ENCODE results near the gene SORL1.
A peak's percentile ranks its signal among the peaks of the same experiment; 100 is the strongest.

SORL1 gene

DNA sequence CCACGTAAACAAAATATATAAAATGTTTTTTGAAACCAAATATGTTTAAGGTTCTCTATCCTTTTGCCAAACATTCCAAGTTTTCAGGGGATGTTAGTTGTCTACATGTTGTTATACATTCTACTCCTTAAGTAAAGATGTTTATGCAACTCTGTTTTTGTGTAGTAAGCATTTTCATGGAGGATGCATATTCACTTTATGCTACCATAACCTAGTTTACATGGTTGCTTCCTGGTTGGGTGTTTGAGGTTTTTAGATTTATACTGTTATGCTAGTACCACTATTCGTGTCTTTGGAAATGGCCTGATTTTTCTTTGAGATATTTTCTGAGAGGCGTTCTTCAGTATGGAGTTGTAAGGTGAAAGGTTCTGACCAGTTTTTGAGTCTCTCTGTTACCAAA, 131.7 kb downstream of the SORL1 start:
- no peak for DNase-seq (ENCODE audit: low read depth, low spot score)

DNA sequence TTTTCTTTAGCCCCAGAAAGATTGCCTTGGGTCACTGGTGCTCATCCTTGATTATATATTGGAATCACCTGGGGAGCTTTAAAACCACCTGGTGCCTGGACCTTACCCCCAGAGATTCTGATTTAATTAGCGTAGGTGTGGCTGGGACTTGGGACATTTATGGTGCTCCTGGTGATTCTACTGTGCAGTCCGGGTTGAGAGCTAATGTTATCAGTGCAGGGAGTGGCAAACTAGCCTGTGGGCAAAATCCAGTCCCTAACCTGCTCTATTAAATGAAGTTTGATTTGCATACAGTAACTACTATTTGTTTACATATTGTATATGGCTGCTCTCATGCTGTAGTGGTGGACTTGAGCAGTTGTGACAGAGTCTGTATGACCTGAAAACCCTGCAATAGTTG, 134.6 kb downstream of the SORL1 start:
- DNase-seq (ENCODE audit: low read depth, low spot score): no peak

DNA sequence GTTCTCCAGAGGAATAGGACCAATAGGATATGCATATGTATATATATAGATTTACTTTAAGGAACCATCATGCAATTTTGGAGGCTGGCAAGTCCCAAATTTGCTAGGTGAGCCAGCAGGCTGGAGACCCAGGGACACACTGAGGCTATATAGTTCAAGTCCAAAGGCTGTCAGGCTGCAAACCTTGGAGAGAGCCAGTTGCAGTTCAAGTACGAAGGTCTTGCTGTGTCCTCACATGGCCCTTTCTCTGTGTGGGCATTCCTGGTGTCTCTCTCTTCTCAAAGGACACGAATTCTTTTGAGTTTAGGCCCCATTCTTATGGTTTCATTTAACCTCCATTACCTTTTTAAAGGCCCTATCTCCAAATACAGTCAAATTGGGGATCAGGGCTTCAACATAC, 135.1 kb downstream of the SORL1 start:
- DNase-seq (ENCODE audit: low read depth, low spot score): no peak

DNA sequence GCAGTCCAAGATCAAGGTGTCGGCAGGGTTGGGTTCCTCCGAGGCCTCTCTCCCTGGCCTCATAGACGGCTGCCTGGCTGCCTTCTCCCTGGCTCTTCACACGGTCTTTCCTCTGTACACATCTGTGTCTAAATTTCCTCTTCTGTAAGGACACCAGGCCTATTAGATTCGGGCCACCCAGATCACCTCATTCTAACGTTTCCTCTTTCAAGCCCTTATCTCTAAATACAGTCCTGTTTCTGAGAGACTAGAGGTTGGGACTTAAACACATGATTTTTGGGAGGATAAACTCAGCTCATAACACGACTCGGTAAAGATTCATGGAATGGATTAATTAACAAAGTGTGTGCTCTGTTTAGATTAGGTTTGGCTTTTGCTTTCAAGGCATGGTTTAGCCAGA, 136.6 kb downstream of the SORL1 start:
- DNase-seq (ENCODE audit: low read depth, low spot score): no peak

DNA sequence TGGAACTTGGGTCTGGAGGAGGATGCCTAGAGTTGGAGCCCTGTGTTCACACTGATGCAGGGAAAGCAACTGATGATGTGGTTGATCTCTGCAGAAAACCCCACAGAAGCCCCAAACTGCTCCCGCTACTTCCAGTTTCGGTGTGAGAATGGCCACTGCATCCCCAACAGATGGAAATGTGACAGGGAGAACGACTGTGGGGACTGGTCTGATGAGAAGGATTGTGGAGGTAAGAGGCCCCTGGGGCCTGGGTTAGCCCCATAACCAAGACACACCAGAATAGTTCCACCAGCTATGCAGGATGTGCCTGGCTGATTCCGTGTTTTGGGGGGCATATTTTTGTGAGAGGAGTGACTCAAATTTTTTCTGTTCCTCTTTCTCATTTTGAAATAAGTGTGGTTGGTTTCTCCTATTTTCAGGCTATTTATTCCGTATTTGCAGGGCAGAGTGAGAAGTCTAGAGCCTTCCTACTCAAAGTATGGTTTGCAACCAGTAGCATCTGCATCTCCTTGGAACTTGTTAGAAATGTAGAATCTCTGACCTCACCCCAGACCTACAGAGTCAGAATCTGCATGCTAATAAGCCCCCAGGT, 137.9 kb downstream of the SORL1 start:
- no peak for DNase-seq (ENCODE audit: low read depth, low spot score)

DNA sequence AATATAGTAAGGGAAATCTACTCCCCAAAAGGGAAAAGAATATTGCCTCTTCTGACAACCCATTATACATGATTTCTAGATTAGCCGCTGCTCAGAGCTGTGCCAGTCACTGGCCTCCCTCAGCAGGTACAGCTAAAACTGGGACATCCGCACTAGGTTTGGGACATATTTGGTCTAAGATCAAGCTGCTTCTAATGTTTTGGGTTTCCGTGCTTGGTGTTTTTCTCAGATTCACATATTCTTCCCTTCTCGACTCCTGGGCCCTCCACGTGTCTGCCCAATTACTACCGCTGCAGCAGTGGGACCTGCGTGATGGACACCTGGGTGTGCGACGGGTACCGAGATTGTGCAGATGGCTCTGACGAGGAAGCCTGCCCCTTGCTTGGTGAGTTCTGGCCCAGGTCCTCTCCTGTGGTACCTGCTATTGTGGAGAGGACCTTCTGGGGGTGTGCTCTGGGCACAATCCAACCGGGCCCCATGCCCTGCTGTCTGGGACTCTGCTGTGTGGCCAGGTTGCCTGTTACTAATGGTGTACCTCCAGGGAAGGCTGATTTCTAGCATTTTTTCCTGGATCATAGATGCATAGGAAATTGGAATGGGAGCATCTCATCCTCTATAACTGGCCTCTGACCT, 138.8 kb downstream of the SORL1 start:
- DNase-seq (ENCODE audit: low read depth, low spot score): no peak

DNA sequence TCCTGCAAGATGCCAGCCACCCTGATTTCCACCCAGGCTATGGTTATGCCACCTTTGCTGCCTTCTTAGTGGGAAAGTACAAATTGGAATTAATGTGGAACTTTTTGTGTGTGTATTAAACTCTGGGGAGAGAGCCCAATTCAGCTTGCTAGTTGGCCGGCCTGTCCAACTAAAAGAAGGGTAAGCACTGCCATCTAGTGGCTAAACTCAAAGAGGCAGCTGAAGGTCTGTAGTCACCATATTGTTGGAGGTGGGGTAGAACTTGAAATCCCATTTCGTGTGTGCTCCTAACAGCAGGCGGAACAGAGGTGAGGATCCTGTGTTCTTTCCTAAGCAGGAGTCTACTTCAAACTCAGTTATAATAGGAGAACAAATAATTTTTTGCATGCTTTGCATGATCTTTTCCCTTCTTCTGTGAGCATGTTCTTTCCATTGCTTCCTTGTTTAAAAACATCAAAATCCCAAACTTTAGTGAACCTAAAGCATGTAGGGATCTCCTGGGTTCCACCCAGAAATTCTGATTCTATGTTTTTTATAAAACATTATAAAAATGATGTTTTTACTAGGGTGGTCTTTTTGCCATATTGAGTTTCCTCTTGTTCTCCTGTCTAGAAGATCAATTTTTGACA, 139.4 kb downstream of the SORL1 start:
- DNase-seq (ENCODE audit: low read depth, low spot score): peak; percentile 82

DNA sequence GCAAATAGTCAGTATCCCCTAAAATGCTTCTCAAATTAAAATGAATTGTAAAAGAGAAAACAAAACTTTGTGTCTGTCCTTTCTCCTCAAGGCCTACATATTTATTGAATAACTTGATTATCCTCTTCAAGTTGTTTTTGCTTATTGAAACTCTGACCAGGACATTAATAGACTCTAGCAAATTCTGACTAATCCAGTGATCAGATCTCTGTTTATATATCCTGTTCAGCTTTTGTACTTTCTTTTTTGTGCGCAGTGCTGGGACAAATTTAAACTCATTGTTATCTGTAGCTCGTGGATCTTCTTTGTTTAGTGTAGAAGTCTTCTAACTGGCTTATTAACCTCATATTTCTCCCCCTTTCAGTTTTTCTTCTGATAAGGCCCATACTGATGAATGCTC, 140.6 kb downstream of the SORL1 start:
- DNase-seq (ENCODE audit: low read depth, low spot score): no peak

DNA sequence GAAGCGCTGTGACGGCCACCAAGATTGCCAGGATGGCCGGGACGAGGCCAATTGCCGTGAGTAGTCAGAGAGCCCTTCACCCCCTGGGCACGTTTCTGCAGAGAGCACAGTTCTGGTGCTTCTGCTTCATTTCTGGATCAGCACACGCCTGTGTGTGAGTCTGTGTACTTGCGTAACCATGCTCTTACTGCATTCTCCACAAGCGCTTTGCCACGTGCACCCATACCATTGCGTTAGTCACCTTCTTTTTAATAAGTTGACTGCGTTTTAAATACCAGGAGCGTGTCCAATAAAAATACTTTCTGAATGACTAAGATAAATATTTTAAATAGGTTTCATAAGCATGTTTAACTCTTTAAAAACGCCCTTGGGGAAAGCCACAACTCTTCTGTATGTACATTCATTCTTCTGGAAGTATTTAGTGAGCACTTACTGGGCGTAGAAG, 143.6 kb downstream of the SORL1 start:
- no peak for DNase-seq (ENCODE audit: low read depth, low spot score)

DNA sequence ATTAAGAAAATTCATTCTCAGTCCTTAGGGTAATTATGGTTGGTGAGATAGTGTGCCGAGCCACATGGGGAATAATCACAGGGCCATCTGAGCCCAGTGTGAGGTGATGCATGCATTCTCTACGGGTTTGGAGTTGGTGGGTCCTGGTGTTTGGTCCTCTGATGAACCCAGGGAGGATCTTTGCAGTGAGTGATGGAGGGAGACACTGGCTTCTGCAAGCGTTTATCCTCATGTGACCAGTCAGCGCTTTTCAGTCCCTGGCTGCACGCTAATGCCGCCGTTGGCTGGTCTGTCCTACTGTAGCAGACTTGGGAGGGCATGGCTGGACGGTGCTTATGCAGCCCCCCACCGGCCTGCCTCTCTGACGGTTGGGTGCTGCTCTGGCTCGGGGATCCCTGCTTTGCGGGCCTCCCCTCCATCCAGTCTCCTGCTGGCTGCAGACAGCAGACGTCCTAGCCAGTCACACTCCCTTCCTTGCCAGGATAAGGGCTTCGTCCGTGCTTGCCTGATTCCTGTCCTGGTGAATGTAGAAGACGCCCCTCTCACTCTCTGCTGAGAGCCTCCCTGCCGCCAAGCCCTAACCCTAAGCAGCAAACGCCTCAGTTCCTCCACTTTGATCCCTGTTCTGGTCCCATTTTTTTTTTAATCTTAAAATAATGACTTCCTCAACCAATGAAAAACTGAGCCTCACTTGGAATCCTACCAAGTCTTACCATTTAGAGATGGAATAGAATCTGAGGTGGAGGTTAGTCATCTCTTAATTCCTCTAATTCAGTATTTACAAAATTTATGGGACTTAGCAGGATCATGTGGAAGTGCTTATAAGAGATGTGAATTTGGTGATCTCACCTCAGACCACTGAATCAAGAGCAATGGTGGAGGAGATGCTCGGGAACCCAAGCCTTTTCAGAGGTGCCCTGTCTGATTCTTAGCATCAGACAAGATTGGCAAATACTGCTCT, 144.4 kb downstream of the SORL1 start:
- DNase-seq (ENCODE audit: low read depth, low spot score): no peak

DNA sequence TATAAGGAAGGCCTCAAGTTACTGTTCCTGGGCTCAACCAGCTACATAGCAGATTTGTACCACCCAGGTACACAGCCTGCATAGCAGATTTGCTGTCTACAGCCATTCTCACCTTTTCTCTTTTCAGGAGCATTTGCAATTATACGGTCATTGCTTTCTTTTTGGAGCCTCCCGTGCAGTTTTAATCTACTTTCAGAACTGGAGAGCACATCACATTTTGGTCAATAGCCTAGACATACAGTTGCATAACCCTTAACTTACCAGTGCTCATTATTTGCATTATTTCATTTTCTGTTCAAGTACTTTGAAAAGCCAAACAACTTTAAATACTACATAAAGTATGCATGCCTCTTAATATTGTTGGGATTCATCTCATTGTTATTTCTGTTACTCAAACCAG, 151.2 kb downstream of the SORL1 start:
- no peak for DNase-seq (ENCODE audit: low read depth, low spot score)

DNA sequence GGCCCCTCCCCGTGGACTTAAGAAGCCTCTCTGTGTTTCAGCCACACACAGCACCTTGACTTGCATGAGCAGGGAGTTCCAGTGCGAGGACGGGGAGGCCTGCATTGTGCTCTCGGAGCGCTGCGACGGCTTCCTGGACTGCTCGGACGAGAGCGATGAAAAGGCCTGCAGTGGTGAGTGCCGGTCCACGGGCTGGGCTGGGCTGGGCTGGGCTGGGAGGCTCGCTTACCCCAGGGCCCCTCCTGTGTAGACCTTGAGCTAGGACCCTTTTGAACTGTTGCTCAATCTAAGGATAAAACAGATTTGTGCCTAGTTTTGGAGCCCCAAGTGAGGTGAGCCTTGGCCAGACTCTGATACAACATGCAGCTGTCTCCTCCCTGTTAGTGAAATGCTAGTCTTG, 152.0 kb downstream of the SORL1 start:
- DNase-seq (ENCODE audit: low read depth, low spot score): no peak

DNA sequence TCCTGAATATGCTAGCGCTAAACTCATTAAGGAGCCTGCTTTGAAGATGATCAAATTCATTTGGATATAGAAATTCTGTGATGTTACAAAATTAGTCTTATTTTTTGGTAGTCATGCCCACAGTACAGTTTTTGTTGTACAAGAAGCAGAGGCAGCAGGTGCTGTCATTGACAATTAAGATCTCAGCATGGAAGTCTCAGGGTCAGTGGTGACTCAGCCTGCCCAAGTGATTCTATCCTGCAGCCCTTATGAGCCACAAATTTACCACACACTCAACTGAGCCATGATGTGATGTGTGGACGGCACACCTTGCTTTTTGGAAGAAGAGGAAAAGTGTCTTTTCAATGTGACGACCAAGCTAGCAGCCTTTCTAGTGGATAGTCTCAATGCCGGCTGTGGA, 154.2 kb downstream of the SORL1 start:
- no peak for DNase-seq (ENCODE audit: low read depth, low spot score)

DNA sequence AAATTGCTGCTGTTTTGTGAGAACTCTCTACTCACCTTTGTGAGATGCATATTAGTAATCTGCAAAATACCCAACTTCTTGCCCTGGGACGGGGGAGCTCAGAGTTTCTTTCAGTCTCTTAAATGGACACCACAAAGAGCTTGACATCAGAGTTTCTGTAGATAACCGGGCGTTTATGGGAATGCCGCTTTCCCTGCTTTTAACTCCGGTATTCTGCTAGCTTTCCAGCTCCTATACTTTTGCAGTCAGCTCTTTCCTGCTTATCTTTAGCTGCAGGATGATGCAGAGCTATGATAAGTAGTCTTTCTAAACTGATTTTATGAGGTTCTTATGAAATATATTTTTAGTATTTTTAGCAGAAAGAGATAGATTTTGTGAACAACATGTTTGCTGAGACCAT, 155.2 kb downstream of the SORL1 start:
- no peak for DNase-seq (ENCODE audit: low read depth, low spot score)

DNA sequence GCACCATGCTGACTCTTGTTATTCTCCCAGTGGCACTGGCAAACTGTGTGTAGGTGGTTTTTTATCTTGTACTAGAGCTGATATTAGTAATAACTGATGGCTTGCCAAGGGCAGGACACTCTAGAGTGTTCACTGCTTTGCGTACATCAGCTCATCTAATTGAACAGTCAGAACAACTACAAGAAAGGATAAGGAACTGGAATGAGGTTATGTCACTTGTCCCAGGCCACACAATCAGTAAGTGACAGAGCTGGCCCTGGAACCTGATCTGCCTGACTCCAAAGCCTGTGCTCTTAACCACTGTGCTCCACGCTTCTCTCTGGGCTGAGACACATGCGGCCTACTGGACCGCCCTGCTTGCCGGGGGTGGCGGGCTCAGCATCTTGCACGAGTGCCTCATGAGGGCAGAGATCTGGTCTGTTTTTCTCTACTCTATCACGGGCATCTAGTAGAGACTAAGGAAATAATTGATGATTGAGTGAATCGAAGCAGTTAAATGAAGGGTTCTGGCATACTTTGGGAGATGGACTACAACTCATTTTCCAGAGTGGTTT, 156.5 kb downstream of the SORL1 start:
- no peak for DNase-seq (ENCODE audit: low read depth, low spot score)

DNA sequence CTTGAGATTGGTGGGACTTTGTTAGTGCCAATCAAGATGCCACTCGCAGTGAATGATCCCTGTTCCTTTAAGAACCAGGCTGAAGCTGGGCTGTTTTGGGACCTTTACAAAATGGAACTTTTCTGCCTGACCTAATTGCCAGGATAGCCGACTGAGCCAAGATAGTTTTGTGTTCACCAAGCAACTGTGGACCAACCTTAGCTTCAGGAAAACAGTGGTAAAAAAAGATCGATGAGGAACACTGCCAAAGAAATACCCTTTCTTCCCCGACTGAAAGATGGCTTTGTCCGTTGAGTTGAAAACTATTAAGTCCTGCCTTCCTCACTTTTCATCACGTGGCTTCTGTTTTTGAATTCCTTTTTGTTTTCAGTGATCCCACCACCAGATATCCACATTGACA, 158.6 kb downstream of the SORL1 start:
- DNase-seq (ENCODE audit: low read depth, low spot score): no peak

DNA sequence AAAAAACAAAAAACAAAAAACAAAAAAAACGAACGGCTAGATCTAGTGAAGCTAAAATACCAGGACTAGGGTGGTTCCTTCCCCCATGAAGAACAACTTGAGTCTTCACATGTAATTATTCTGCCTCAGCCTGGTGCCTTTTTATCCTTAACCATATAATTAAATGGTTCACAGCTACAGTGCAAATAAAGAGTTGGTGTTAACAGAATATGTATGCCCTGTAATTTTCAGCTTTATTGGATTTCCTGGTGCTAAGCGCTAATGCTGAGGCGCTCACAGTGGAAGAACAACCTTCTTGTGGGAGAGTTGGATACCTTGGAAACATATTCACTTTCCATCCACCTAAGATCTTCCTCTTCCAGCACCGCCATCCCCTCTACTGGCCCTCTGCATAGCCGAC, 159.1 kb downstream of the SORL1 start:
- DNase-seq (ENCODE audit: low read depth, low spot score): no peak

DNA sequence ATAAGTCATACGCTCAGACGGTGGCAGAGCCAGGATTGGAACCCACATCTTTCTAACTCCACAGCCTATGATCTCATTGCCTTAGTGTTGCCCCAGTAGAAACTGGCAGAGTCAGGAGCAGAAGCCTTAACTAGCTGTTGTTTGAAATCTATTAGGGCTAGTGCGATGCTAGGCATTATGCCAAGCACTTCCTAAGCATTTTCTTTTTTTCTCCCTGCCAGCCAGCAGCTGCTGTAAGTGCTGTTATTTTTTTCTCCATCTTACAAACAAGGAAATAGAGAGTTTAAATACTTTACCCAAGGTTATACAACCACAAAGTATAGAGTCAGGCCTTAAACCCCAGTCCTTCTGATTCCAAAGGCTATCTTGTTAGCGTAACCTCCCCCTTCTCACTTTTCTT, 161.6 kb downstream of the SORL1 start:
- DNase-seq (ENCODE audit: low read depth, low spot score): no peak

DNA sequence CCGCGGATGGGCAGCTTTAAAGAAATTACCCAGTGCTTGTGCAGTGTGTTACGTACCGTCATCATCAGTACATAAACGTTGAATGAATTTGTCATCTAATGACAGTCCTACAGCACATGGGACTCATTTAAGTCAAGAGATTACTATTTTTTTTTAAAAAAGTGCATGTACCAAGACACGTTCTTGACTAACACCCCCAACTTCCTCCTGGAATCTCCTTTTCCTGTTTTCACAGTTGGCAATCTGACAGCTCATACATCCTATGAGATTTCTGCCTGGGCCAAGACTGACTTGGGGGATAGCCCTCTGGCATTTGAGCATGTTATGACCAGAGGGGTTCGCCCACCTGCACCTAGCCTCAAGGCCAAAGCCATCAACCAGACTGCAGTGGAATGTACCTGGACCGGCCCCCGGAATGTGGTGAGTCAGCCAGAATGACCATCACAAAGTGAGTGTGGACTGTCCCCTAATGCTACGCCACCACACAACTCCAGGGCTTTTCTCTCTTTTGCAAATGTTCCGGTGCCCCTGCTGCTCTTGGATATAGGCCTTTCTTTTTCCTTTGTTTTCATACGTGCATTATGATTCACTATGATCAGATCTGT, 162.6 kb downstream of the SORL1 start:
- peak; percentile 66 for DNase-seq (ENCODE audit: low read depth, low spot score)

DNA sequence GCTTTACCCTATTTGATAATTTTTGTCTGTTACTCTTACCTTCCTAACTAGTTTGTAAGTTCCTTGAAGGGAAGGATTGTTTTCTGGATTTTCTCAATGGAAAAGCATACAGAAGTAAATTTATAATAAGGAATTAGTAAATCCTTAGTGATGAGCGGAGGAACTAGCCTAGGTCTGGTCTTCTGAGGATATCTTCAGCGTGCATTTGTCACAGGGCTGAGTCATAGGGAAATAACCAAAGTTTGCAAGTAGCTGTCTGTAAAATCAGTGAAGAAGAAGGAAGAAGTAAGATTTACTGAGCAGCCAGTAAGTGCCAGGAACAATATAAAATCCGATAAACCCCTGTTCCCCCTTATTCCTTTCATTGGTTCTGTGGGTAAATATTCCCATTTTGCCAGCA, 163.4 kb downstream of the SORL1 start:
- DNase-seq (ENCODE audit: low read depth, low spot score): no peak

DNA sequence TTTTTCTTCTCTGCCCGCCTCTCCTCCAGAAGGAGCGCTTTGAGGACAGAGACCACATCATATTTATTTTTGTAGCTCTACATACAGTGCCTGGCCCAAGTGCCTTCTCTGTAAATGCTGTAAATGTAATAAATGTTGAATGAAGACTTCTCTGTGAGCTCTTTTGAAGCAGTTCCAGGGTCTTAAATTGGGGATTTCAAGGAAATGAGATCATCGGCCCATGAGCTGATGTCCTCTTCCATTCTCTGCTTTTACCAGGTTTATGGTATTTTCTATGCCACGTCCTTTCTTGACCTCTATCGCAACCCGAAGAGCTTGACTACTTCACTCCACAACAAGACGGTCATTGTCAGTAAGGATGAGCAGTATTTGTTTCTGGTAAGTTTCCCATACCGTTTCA, 166.4 kb downstream of the SORL1 start:
- DNase-seq (ENCODE audit: low read depth, low spot score): no peak
